NCI-H146 treated with DMSO at 0.1 percent for 48 hours (cell line): ENCODE data around the gene PAWR.
"Not testable (repeated sequence)": the region's sequence is repeated elsewhere in the genome, so short reads cannot be mapped to it uniquely, and the experiment has no call there.

Experiments used
- DNase-seq: peaks from one replicate; lab custom pipeline; 2025; ENCODE audit not compliant: unreplicated experiment; lab: John Stamatoyannopoulos, UW

Gene PAWR

DNA sequence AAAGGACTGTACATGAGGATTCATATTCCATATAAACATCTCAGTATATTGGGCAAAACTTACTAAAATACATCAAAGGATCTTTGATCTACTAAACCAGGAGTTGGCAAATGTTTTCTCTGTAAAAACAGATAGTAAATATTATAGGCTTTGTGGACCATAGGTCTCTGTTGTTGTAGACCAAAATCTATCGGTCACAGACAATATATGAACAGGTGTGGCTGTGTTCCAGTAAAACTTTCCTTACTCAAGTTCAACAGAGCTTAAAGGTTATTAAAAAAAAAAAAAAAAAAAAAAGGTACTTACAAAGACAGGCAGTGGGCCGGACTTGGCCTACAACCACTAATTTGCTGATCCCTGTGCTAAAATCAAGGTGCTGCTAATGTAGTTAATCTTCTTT is 40.3 kb downstream of the PAWR start:
- DNase-seq = no peak

DNA sequence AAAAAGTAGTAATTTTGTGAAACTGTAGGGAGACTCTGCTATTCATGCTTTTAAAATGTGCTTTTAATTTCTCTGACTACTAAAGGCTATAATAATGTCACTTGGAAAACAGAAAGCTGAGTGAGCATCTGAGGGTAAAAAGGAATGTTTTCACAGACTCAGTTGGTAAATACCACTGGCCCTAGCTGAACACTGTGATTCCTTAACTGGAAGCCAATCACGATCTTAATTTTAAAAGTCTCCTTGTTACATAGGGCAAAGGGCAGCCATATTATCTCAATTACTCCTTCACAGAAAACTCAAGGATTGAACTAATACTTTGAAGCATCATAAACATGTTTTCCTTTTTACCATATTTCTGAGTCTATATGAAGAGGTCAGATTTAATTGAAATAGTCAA is 41.9 kb downstream of the PAWR start:
- DNase-seq = no peak

DNA sequence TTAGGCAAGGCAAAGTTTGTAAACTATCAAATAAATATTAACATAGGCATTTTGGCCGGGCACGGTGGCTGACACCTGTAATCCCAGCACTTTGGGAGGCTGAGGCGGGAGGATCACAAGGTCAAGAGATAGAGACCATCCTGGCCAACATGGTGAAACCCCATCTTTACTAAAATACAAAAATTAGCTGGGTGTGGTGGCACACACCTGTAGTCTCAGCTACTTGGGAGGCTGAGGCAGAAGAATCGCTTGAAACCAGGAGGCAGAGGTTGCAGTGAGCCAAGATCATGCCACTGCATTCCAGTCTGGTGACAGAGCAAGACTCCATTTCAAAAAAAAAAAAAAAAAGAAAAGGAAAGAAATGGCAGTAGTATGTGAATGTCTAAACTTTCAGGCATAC is 43.9 kb downstream of the PAWR start:
- DNase-seq = not testable (repeated sequence)

DNA sequence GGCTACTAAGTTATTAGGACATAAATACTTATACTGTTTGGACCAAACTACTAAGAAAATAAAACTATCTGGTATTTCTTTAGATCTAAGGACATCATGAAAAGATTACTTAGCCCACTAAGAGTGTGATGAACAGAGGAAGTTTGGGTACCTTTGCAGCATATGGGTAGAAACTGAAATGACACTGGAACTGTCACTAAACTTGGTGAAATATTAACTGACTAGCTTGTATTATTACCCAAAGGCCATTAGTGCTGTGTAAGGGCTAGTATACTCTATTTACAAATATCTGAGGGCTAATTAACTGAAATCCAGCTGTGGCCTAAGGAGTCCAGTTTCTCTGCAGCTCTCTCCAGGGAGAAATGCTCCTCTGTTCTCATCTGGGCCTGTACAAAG is 45.5 kb downstream of the PAWR start:
- no peak for DNase-seq

DNA sequence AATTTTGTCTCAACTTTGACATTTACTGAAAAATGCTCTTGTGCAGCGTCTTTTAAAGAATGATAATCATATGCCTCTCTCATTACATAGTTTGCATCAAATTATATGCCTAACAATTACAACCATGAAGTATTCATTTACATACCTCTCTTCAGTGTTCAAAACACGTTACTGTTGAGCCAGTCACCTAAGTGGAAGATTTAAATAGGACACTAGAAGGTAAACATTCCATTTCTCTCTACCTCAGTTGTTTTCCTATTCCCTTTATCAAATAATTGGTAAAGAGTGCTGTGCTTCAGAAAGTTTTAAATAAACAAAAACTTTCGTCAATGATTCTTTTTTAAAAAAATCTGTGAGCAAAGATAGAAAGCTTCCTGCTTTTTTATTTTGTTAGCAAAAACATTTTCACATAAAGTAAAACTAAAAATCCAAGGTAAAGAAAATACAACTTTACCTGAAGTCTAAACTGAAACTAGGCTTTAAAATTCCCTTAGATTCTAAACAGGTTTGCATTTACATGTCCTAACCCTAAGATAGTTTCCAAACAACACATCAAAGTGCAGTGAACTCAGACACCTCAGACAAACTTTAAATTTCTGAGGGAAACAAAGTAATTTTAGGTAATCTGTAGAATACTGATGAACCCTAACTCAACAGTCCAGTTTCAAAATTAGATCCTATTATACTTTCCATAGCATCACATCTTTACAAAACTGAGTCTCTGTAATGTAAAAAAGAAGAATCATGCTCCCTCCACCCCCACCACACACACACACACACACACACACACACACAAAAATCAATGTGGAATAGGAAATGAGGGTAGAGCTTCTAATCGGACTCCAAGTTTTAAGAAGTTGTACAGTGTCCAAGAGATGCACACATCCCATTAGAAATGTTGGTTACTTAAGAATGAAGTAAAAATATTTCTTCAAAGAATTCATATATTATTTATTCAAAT is 46.2 kb downstream of the PAWR start:
- no peak for DNase-seq

DNA sequence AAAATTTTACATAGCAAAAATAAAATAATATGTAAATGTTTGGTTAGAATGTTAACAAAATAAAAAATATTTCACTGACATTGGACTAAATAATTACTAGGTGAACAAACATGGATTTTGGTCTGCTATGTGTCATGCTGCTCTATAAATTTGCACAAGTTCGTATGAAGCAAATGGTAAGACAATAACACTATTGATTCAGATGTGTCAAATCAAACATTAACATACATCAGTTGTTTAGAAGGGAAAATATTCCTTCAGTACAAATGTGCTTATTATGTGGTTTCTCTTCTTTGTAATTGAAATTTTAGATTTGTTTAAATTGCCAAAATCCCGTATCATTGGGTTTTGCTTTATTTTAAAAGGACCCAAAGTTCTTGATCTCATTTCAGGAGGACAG is 46.9 kb downstream of the PAWR start:
- peak; percentile 43 for DNase-seq

DNA sequence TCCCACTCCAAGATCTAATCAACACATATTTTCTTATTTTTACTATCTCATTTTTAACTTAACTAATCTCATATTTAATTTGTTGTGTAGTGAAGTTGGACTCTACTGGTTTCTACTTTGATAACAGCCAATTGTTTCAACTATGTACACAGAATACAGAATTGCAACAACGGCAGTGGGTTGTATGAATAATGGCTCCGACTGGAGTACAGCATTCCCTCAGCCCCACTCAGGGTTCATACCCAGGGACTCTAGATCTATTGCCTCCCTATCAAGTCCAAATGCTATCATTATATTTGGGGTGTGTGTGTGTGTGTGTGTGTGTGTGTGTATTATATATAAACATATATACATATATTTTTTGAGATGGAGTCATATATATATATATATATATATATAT is 52.3 kb downstream of the PAWR start:
- no peak for DNase-seq

DNA sequence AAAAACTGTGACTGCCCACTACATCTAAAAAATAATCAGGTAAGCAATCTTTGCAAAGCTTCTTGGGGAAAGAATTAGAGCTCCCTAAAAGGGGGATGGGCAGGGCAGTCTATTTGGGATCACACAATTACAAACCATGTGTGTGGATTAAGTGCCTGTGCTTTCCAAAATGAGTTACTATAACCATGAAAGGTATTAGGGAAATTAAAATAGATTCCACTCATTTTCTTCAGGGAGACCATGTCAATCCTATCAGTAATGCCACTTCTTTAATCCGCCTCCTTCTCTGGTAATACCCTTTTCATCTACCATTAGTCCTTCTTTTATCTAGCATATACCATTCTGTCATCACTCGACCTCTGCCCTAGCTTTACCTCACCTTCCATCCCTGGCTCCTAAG is 53.7 kb downstream of the PAWR start:
- DNase-seq = no peak

DNA sequence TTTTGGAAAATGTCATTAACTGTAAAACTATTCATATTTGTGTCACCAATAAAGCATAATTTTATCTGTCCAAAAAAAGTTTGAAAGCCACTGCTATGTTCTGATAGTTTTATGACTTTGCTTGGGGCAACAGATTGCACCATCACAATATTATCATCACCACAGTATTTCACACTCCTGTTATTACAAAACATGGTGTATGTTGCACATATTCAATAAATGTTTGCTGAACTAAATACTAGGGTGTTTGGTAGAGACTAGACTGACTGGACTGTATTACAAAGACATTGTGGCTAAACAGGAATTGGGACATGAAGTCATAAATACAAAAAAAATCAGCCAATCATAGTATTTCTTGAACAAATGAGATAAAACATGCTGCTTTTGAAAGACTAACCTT is 55.1 kb downstream of the PAWR start:
- no peak for DNase-seq

DNA sequence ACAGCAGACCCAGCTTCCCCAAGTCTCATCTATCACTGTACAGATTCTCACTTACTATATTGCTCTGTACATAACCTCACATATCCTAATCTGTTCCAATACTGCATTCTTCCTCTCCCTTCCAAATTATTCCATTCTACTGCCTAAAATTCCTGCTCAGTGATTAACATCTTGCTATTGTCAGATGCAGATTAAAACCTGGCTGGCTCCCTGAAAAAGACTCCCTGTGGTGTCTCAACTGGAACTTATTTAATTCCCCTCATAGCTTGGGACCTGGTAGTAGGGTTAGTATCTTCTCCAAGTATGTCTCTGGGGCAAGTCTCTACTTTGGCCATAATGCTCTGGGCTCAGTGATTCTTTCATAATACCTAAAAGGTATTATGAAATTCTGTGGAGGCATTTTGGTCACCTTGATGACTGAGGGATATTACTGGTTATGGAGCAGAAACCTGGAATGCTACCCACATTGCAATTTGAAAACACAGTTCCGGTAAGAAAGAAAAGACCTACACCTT is 55.8 kb downstream of the PAWR start:
- no peak for DNase-seq

DNA sequence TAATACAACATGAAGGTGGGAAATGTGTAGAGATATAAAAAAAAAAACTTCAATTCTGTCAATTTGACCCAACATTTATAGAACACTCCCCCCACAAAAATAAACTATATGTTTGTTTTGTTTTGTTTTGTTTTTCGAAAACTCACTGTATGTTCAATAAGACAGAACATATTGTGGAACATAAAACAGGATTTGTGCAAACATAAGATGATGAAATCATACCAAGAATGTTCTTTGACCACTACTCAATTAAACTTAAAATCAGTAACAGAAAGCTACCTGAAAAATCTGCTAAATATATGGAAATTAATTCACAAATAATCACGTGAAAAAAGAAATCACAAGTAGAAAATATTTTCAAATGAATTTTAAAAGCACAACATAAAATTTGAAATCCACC is 61.2 kb downstream of the PAWR start:
- no peak for DNase-seq

DNA sequence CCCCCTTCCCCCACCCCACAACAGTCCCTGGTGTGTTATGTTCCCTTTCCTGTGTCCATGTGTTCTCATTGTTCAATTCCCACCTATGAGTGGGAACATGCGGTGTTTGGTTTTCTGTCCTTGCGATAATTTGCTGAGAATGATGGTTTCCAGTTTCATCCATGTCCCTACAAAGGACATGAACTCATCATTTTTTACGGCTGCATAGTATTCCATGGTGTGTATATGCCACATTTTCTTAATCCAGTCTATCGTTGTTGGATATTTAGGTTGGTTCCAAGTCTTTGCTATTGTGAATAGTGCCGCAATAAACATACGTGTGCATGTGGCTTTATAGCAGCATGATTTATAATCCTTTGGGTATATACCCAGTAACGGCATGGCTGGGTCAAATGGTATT is 64.0 kb downstream of the PAWR start:
- not testable (repeated sequence) for DNase-seq

DNA sequence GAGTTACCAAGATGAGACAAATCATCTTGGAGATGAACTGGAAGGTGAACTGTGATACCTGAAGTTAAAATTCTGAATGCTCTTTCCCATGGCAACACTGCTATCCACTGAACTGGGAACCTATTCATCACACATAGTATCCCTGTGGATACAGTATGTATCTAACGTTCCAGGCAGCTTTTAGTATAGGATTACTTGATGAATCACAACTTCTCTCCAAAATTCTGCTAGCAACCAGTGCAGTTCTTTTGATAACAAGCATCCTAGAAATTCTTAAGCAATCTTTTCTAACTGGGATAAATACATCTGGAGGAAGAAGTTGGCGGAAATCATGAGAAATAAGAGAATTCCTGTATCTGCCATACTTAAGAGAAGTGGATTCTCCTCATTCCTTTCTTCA is 66.4 kb downstream of the PAWR start:
- DNase-seq = no peak

DNA sequence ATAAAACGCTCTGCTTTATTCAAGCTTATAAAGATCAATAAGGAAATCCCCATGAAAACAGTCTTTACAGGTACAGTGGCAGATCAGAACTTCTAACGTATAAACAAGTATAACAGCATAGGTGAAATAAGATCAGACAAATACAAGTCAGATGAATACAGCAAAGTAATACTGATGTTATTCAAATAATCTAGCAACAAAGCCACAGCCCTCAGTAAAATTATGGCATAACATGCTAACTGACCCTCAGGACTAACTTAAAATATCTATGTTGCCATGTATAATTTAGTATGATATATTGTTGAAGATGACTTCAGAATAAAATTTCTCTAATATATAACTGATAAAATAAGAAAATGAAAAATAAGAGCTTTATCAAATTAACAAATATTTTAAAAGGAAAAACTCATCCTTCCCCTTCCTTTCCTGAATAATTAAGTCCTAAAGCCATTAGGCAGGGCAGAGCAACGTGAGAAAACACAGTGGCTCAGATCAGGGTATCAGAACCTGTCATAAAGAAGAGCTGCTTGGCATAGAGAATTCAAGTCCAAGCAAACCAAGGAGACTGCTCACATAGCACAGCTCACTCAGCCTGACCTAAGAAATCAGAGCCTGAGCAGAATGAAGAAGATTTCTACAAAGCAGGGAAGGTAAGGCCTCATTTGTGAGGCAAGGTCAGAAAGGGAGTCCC is 70.7 kb downstream of the PAWR start:
- DNase-seq = no peak

DNA sequence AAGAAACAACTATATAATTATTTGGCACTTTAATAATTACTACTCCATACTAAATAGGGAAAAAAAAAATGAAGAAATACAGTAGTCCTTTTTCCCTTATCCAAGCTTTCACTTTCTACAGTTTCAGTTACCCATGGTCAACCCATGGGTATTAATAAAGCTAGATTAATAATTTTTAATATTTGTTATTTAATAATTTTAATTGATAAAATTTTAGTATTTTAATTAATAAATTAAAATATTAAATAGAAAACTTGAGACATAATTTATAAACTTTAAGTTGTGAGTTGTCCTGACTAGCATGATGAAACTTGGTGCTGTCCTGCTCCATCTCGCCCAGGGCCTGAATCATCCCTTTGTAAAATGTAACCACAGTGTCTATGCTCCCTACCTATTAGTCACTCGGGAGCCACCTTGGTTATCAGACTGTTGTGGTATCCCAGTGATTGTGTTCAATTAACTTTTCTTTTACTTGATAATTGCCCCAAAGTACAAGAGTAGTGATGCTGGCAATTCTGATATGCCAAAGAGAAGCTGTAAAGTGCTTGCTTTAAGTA is 71.8 kb downstream of the PAWR start:
- DNase-seq = no peak

DNA sequence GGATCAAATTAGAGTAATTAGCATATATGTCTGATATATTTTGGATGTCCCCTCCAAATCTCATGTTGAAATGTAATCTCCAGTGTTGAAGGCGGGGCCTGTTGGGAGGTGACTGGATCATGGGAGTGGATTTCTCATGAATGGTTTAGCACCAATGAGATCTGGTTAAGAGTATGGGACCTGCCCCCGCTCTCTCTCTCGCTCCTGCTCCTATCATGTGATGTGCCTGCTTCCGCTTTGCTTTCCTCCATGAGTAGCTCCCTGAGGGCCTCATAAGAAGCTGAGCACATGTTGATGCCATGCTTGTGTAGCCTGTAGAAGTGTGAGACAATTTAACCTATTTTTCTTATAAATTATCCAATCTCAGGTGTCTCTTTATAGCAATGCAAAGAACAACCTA is 73.1 kb downstream of the PAWR start:
- DNase-seq = no peak

DNA sequence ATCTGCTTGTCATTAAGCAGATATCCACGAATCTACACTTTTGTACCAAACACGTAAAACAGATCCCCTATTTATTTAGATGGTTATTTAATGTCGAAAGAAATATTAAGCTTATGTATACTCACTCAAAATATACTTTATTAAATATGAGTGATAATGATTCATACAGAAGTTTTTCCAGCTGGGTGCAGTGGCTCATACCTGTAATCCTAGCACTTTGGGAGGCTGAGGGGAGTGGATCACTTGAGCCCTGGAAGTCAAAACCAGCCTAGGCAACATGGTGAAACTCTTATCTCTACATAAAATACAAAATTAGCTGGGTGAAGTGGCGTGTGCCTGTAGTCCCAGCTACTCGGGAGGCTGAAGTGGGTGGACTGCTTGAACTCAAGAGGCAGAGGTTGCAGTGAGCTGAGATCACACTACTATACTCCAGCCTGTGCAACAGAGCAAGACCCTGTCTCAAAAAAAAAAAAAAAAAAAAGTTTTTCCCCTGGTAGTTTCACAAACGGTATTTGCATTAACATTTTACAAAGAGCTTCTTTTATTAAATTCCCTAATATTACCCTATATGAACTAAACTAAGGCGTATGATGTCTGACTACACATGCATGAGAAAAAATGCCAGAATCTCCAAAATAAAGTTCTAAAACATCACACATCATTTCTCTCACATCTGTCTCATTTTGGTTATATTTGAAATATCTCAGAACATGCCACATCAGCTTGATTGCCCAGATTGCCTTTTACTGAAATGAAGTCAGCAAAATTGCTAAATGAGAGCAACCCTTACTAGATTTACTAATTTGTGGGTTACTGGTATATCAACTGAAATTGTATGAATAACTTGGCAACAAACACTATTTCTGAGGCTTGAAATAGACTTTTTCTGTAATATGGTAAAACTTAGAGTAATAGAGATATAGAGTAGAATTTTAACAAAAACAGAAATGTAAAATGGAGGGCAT is 74.9 kb downstream of the PAWR start:
- no peak for DNase-seq

DNA sequence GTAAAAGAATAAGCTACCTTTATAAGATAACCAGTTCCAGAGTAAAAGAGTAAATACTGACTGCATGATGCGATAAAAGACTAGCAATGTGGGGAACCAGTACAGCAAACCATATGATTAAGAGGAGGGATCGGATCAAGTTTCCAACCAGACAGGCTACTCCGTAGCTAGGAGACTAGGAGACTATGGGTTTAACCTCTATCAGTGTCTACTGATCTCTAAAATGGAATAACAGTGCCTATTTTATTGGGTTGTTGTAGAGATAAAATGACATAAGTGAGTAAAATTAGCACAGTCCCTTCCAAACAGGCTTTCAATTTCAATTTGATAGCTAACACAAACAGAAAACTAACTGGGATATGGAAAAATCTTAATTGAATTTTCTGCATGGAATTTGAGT is 76.0 kb downstream of the PAWR start:
- no peak for DNase-seq

DNA sequence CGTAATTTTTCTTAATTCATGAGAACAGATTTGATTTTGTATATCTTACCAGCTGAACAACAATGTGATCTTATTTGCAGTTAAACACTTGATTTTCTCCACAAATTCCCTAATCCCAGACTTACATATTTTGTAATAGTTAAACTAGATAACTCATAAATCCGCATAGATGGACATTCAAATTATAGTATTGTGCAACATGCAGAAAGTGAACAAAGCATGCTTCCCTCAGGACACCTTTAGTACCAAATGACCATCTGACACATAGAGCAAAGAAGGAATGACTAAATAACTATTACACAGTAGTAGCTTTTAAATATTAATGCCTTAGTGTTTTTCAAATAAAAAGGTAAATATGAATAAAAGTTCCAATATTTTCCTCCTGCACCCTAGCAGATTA is 88.9 kb downstream of the PAWR start:
- no peak for DNase-seq

DNA sequence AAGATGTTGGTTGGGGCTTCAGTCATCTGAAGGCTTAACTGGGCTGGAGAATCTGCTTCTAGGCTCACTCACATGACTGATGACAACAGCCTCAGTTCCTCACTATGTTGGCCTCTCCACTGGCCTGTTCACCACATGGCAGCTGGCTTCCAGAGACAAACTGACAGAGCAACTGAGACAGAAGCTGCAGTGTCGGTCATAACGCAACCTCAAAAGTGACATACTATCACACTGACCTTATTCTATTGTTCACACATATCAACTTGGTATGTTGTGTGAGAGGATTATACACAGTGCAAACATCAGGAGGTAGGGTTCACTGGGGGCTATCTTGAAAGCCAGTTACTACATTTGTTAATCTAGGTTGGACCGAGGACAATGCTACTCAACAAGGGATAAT is 92.9 kb downstream of the PAWR start:
- DNase-seq = no peak
